SK-N-SH treated with all-trans-retinoic acid at 6 μM for 48 hours (cell line): ENCODE results near the gene ADCY1.

Experiments used
- ARNTL ChIP-seq: fragments of 450-650 bp; formaldehyde crosslinking; IDR thresholded peaks from 2 replicates; pipeline ENCODE4 v1.5.0; 2020; ENCODE audit warnings: low read depth, mild to moderate bottlenecking, moderate library complexity, borderline replicate concordance
- CSDC2 ChIP-seq: fragments of 250-450 bp; sonication (Bioruptor Pico); IDR thresholded peaks from 2 replicates; pipeline ENCODE4 v1.5.0; 2020; ENCODE audit warnings: mild to moderate bottlenecking, moderate library complexity
- ISL1 ChIP-seq: fragments of 250-450 bp; sonication (Bioruptor Pico); IDR thresholded peaks from 2 replicates; pipeline ENCODE4 v2.1.2; 2022; ENCODE audit warnings: mild to moderate bottlenecking, moderate library complexity
- OSR1 ChIP-seq: fragments of 250-450 bp; sonication (Bioruptor Pico); IDR thresholded peaks from 2 replicates; pipeline ENCODE4 v1.8.0; 2022; ENCODE audit warnings: moderate library complexity, mild to moderate bottlenecking, inconsistent platforms
- PATZ1 ChIP-seq: fragments of 250-450 bp; sonication (Bioruptor Pico); IDR thresholded peaks from 2 replicates; pipeline ENCODE4 v1.8.0; 2020; ENCODE audit warnings: mild to moderate bottlenecking, moderate library complexity, borderline replicate concordance
- POU6F1 ChIP-seq: fragments of 250-450 bp; sonication (Bioruptor Pico); IDR thresholded peaks from 2 replicates; pipeline ENCODE4 v1.8.0; 2021; ENCODE audit warnings: low read depth, mild to moderate bottlenecking, moderate library complexity, borderline replicate concordance
- TOX ChIP-seq: fragments of 250-450 bp; sonication (Bioruptor Pico); IDR thresholded peaks from 2 replicates; pipeline ENCODE4 v1.8.0; 2021; ENCODE audit warnings: mild to moderate bottlenecking, moderate library complexity, borderline replicate concordance
- TF ChIP-seq, protein P1 (sequence below): fragments of 250-450 bp; sonication (Bioruptor Pico); IDR thresholded peaks from 2 replicates; pipeline ENCODE4 v1.5.1; 2020; ENCODE audit warnings: low read depth, mild to moderate bottlenecking, moderate library complexity

DNA sequence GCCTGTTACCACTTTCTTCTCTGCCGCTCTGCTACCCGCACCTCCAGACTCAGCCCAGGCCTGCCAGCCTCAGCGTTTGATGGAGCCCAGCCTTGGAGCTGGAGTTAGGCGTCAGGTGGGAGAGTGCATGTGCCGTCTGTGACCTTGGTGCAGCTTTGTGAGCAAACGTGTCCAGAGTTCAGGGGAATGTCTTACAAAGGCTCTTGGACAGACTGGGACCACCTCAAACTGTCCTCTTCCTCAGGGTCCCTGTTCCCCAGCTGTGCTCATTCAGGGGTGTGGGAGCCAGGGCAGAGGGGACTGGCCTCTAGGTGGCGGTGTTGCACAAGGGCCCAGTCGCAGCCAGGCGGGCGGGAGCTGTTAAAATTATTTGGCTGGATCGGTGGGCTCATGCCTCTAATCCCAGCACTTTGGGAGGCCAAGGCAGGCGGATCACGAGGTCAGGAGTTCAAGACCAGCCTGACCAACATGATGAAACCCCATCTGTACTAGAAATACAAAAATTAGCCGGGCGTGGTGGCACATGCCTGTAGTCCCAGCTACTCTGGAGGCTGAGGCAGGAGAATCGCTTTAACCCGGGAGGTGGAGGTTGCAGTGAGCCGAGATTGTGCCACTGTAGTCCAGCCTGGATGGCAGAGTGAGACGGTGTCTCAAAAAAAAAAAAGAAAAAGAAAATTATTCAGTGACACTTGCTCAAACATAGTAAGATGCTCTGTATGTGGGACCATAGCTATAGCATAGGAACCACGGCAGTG lies 89.2 kb downstream of the ADCY1 start:
- TF ChIP-seq PATZ1 (CRISPR knock-in tag) (no peak), ARNTL (CRISPR knock-in tag) (no peak), TOX (CRISPR knock-in tag) (no peak), ISL1 (CRISPR knock-in tag) (no peak), OSR1 (CRISPR knock-in tag) (no peak), POU6F1 (CRISPR knock-in tag) (no peak), CSDC2 (CRISPR knock-in tag) (no peak)
- TF ChIP-seq, protein P1, sequence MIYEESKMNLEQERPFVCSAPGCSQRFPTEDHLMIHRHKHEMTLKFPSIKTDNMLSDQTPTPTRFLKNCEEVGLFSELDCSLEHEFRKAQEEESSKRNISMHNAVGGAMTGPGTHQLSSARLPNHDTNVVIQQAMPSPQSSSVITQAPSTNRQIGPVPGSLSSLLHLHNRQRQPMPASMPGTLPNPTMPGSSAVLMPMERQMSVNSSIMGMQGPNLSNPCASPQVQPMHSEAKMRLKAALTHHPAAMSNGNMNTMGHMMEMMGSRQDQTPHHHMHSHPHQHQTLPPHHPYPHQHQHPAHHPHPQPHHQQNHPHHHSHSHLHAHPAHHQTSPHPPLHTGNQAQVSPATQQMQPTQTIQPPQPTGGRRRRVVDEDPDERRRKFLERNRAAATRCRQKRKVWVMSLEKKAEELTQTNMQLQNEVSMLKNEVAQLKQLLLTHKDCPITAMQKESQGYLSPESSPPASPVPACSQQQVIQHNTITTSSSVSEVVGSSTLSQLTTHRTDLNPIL (CRISPR knock-in tag): no peak
